ENCODE results near the gene ZNF316. TPM values are rescaled to one million over a fixed set of nuclear protein-coding genes. Genes with fewer than 3 reads are reported as not detected.

The ZNF316 gene
- total RNA-seq (10 to 100 TPM; 20.9 to 38.5 TPM), polyA plus RNA-seq (10 to 100 TPM; 23.3 to 24.6 TPM)
- long read RNA-seq, donor 1, full-length matches to known transcripts, result 2 of 2 reads
- long read RNA-seq, donor 1, partial matches to known transcripts, result 0 of 2 reads
- long read RNA-seq, donor 1, other reads (novel, unspliced or antisense), result 0 of 2 reads
- long read RNA-seq, donor 2, partial matches to known transcripts, result 21 of 21 reads
- long read RNA-seq, donor 2, other reads (novel, unspliced or antisense), result 0 of 21 reads
- long read RNA-seq, donor 3, partial matches to known transcripts, result 17 of 17 reads
- long read RNA-seq, donor 3, other reads (novel, unspliced or antisense), result 0 of 17 reads
- long read RNA-seq, donor 4, full-length matches to known transcripts, result 2 of 2 reads
- long read RNA-seq, donor 4, partial matches to known transcripts, result 0 of 2 reads
- long read RNA-seq, donor 4, other reads (novel, unspliced or antisense), result 0 of 2 reads
- long read RNA-seq, donor 5, result 0 reads

GRCh38 chr7:6636741-6637543, at the start of gene ZNF316:
Gene ZNF316 (plus strand): TSS chr7:6637318. CDS start chr7:6642410, 5,092 bp downstream.
- Histone ChIP-seq H3K27me3 (ENCODE audit: control insufficient read depth in 3 of 3, insufficient read depth in 3 of 3, low read length in 2 of 3) (no peaks in the 10 kb centered on the region), H3K4me3 (peak within 1 kb of the TSS; percentile 82), H3K36me3 (ENCODE audit: control insufficient read depth in 4 of 4, insufficient read depth in 4 of 4, low read length in 4 of 4) (peaks cover 0 to 13% (median 9%) of the 10 kb centered on the region in 4 donors), H3K4me1 (ENCODE audit: control insufficient read depth in 5 of 5, insufficient read depth in 5 of 5, low read length in 5 of 5) (peaks cover 0 to 18% (median 4%) of the 10 kb centered on the region in 5 donors), H3K27ac (ENCODE audit: low read depth in 1 of 2, low read length in 1 of 2) (peak within 1 kb of the TSS; percentile 62 to 69), H3K9ac (ENCODE audit: insufficient read depth in 1 of 2, low read length in 2 of 2) (peak within 1 kb of the TSS; percentile 23 to 25), H3K9me3 (ENCODE audit: control insufficient read depth in 4 of 4, insufficient read depth in 3 of 4, low read length in 3 of 4) (no peaks in the 10 kb centered on the region)
- DNase-seq, result peak; percentile 34 to 64 (median 39)
- TF ChIP-seq CTCF (IDR thresholded peaks at IDR 0.05; ENCODE audit: control extremely low read depth, extremely low read depth), result no peak
- ATAC-seq (ENCODE audit: insufficient read depth, low FRiP score), result peak; percentile 84
- 1 to 6% methylated on average over 26 to 104 of the region's 104 CpGs for WGBS, 2 donors

GRCh38 chr7:6588566-6588965, 48.6 kb upstream of the ZNF316 start:
- H3K4me3 ChIP-seq, result no peak overlapping the region
- DNase-seq (no peak), ATAC-seq (ENCODE audit: insufficient read depth, low FRiP score) (no peak)
- peak overlapping the region in 1 of 2 donors; percentile 21 for H3K27ac ChIP-seq (ENCODE audit: low read depth in 1 of 2, low read length in 1 of 2)
- no peaks in the 10 kb centered on the region for H3K9me3 ChIP-seq (ENCODE audit: control insufficient read depth in 4 of 4, insufficient read depth in 3 of 4, low read length in 3 of 4)
- no peak overlapping the region for H3K9ac ChIP-seq (ENCODE audit: insufficient read depth in 1 of 2, low read length in 2 of 2)
- no peak for TF ChIP-seq CTCF (IDR thresholded peaks at IDR 0.05; ENCODE audit: control extremely low read depth, extremely low read depth)
- 74% methylated on average over 9 of the region's 9 CpGs for WGBS, 2 donors
- H3K36me3 ChIP-seq (ENCODE audit: control insufficient read depth in 4 of 4, insufficient read depth in 4 of 4, low read length in 4 of 4), result peaks cover 3 to 15% (median 11%) of the 10 kb centered on the region in 4 donors
- no peaks in the 10 kb centered on the region for H3K27me3 ChIP-seq (ENCODE audit: control insufficient read depth in 3 of 3, insufficient read depth in 3 of 3, low read length in 2 of 3)
- H3K4me1 ChIP-seq (ENCODE audit: control insufficient read depth in 5 of 5, insufficient read depth in 5 of 5, low read length in 5 of 5), result peaks cover 0 to 11% (median 5%) of the 10 kb centered on the region in 5 donors

- TF ChIP-seq CTCF (IDR thresholded peaks at IDR 0.05; ENCODE audit: control extremely low read depth, extremely low read depth), result no peak
- 49 to 58% methylated on average over 18 to 22 of the region's 22 CpGs for whole genome bisulfite sequencing, 2 donors
- DNase-seq (no peak), ATAC-seq (ENCODE audit: insufficient read depth, low FRiP score) (no peak)
- Histone ChIP-seq H3K9me3 (ENCODE audit: control insufficient read depth in 4 of 4, insufficient read depth in 3 of 4, low read length in 3 of 4) (no peaks in the 10 kb centered on the region), H3K4me1 (ENCODE audit: control insufficient read depth in 5 of 5, insufficient read depth in 5 of 5, low read length in 5 of 5) (peaks cover 0 to 11% (median 5%) of the 10 kb centered on the region in 5 donors), H3K27me3 (ENCODE audit: control insufficient read depth in 3 of 3, insufficient read depth in 3 of 3, low read length in 2 of 3) (no peaks in the 10 kb centered on the region), H3K4me3 (no peak overlapping the region), H3K36me3 (ENCODE audit: control insufficient read depth in 4 of 4, insufficient read depth in 4 of 4, low read length in 4 of 4) (peaks cover 5 to 17% (median 12%) of the 10 kb centered on the region in 4 donors), H3K9ac (ENCODE audit: insufficient read depth in 1 of 2, low read length in 2 of 2) (no peak overlapping the region), H3K27ac (ENCODE audit: low read depth in 1 of 2, low read length in 1 of 2) (peak overlapping the region in 1 of 2 donors; percentile 56)
Observed at GRCh38 chr7:6589151-6589828, 47.8 kb upstream of the ZNF316 start.

Measured in lung (tissue), 16 donors.